ENCODE measurements around the gene SPINK4. TPM values are rescaled to one million over a fixed set of nuclear protein-coding genes. Genes with fewer than 3 reads are reported as not detected.

SPINK4 gene
- total RNA-seq, 2 experiments from 2014 or later, result not detected

DNA sequence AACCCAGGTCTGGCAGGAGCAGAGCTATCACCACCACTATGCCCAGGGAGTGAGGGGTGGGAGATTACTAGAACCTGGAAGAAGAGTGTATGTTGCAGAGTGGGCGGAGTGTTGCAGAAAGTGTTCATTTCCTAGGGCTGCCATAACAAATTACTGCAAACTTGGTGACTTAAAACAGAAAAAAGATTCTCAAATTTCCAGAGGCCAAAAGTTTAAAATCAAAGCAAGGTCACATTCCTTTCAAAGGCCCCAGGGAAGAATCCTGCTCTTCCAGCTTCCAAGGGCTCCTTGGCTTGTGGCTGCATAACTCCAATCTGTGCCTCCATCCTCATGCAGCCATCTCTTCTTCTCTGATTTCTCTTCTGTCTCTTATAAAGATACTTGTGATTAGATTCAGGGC is 30.6 kb upstream of the SPINK4 start:
- Mint-ChIP-seq H3K4me1 (ENCODE audit: low read depth) (no peaks in the 10 kb centered on the region), H3K9me3 (no peaks in the 10 kb centered on the region), H3K27me3 (no peaks in the 10 kb centered on the region), H3K36me3 (ENCODE audit: low read depth) (no peaks in the 10 kb centered on the region), H3K4me3 (no peak overlapping the region), H3K27ac (no peak overlapping the region)
- intact Hi-C loops (cut with micrococcal nuclease), result no loop called here
- TF ChIP-seq, protein P1, sequence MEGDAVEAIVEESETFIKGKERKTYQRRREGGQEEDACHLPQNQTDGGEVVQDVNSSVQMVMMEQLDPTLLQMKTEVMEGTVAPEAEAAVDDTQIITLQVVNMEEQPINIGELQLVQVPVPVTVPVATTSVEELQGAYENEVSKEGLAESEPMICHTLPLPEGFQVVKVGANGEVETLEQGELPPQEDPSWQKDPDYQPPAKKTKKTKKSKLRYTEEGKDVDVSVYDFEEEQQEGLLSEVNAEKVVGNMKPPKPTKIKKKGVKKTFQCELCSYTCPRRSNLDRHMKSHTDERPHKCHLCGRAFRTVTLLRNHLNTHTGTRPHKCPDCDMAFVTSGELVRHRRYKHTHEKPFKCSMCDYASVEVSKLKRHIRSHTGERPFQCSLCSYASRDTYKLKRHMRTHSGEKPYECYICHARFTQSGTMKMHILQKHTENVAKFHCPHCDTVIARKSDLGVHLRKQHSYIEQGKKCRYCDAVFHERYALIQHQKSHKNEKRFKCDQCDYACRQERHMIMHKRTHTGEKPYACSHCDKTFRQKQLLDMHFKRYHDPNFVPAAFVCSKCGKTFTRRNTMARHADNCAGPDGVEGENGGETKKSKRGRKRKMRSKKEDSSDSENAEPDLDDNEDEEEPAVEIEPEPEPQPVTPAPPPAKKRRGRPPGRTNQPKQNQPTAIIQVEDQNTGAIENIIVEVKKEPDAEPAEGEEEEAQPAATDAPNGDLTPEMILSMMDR (IDR thresholded peaks at IDR 0.05), result no peak
- DNase-seq (no peak), ATAC-seq (no peak)
- POLR2A ChIA-PET, result interaction anchor here (1.3 kb wide), 1 partner anchor 20 kb away, joined by 3 read pairs; no protein-coding TSS in a partner anchor
- CTCF ChIA-PET, result interaction anchor here (0.9 to 1.4 kb wide), 2 partner anchors 9 to 17 kb away, joined by 3 to 4 read pairs; no protein-coding TSS in a partner anchor

DNA sequence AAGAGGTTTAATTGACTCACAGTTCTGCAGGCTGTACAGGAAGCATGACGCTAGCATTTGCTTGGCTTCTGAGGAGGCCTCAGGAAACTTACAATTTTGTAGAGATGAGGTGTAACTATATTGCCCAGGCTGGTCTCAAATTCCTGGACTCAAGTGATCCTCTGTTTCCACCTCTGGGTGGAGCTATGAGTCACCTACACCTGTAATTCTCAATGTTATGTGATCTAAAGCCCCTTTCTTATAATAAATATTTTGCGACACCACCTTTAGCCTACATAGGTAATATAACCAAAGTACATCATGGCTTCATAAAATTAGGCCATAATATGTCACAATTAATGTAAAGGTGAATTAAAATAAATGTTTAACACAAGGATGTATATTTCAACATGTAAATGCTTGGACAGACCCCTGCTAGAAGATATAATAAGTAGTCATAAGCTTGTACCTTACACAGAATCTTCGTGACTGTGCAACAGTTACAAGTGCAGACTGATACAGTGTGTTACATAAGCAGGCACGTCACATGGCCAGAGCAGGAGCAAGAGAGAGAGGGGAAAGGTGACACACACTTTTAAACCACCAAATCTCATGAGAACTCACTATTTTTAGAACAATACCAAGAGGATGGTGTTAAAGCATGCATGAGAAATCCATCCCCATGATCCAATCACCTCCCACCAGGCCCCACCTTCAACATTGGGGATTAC is 29.8 kb upstream of the SPINK4 start:
- Mint-ChIP-seq H3K27me3 (no peaks in the 10 kb centered on the region), H3K36me3 (ENCODE audit: low read depth) (no peaks in the 10 kb centered on the region), H3K4me1 (ENCODE audit: low read depth) (no peaks in the 10 kb centered on the region), H3K4me3 (no peak overlapping the region), H3K27ac (no peak overlapping the region), H3K9me3 (no peaks in the 10 kb centered on the region)
- intact Hi-C loops (cut with micrococcal nuclease), result no loop called here
- TF ChIP-seq, protein P1 (IDR thresholded peaks at IDR 0.05), result no peak
- ATAC-seq (no peak), DNase-seq (no peak)
- ChIA-PET POLR2A (interaction anchor here (1.3 kb wide), 1 partner anchor 20 kb away, joined by 3 read pairs; no protein-coding TSS in a partner anchor), CTCF (interaction anchor here (0.9 to 1.4 kb wide), 2 partner anchors 10 to 16 kb away, joined by 3 to 4 read pairs; no protein-coding TSS in a partner anchor)

DNA sequence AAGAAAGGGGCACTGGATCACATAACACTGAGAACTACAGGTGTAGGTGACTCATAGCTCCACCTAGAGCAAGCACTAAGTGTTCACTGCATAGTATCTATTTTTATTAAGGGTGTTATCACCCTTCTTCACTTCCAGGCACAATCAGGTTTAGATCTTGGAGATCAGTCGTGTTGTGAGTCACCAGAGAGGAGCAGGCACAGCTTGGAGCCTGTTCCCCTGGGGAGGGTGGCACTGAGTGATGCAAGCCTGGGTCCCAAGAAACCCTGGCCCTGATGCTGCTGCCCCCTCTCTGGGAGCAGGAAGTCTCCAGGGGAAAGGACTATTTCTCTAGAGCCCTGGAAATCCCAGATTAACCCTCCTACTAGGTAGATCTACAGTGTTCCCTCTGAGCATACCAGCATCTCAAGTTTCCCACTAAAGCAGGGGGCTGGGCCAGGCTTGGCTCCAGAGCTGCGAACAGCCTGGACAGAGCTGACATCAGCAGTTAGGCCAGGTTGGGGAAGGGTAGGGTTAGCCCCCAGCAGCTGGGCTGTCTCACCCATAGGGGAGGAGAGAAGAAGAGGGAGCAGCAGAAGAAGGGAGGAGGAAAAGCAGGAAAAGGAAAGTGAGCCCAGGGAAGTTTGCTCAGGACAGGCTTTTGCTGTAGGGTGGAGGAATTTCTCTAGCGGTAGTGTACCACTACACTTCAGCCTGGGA is 28.1 kb upstream of the SPINK4 start:
- Mint-ChIP-seq H3K4me3 (no peak overlapping the region), H3K4me1 (ENCODE audit: low read depth) (no peaks in the 10 kb centered on the region), H3K36me3 (ENCODE audit: low read depth) (no peaks in the 10 kb centered on the region), H3K27ac (no peak overlapping the region), H3K9me3 (no peaks in the 10 kb centered on the region), H3K27me3 (no peaks in the 10 kb centered on the region)
- TF ChIP-seq, protein P1 (IDR thresholded peaks at IDR 0.05), result no peak
- intact Hi-C loops (cut with micrococcal nuclease), result no loop called here
- ATAC-seq (peak; percentile 30), DNase-seq (no peak)
- ChIA-PET POLR2A (no interaction called here), CTCF (no interaction called here)

DNA sequence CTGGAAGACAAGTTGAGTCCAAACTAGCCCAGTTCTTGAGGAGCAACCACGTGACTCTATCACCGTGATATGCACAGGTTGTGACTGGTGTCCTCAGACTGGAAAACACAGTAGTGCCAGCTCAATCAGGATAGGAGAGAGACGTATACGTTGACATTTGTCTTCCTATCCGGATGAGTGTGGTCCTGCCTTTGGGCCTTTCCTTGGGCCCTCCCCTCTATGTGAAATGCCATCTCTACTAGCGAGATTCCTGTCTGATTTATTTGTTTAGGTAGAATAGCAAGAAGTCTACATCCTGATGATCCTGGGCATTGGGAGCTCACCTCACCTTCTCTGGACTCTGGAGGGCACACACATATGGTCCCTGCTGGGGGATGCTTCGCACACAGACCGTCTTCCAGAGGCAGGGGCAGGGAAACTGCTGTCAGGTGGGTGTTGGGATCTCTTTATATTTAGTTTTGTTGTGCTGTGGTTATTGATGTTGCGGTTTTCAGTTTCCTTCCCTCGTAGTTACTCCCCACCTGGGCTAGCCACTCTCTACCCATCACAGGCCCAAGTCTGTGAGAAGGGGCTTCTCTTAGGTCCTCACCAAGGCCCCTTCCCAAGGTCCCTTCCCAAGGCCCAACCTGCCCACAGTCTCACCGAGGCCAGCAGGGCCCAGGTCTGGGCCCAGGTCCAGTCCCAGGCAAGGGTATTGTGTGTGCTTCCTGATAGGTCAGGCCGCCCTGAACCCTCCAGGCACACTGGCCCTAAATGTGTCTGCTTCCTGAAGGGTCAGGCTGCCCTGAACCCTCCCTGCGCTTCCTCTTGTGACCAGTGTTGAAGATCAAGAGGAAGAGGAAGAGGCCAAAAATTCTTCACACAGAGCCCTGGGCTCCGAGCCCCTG is 19.0 kb upstream of the SPINK4 start:
- Mint-ChIP-seq H3K36me3 (ENCODE audit: low read depth) (no peaks in the 10 kb centered on the region), H3K27me3 (peaks cover 1% of the 10 kb centered on the region), H3K27ac (peak overlapping the region; percentile 22), H3K4me1 (ENCODE audit: low read depth) (peaks cover 16% of the 10 kb centered on the region), H3K4me3 (no peak overlapping the region), H3K9me3 (no peaks in the 10 kb centered on the region)
- ChIA-PET POLR2A (interaction anchor here (1.2 kb wide), 1 partner anchor 13 kb away, joined by 5 read pairs; no protein-coding TSS in a partner anchor), CTCF (no interaction called here)
- DNase-seq (no peak), ATAC-seq (no peak)
- intact Hi-C loops (cut with micrococcal nuclease), result no loop called here
- TF ChIP-seq, protein P1 (IDR thresholded peaks at IDR 0.05), result no peak
